Measurements from ENCODE around the gene ATP6V0B.

DNA sequence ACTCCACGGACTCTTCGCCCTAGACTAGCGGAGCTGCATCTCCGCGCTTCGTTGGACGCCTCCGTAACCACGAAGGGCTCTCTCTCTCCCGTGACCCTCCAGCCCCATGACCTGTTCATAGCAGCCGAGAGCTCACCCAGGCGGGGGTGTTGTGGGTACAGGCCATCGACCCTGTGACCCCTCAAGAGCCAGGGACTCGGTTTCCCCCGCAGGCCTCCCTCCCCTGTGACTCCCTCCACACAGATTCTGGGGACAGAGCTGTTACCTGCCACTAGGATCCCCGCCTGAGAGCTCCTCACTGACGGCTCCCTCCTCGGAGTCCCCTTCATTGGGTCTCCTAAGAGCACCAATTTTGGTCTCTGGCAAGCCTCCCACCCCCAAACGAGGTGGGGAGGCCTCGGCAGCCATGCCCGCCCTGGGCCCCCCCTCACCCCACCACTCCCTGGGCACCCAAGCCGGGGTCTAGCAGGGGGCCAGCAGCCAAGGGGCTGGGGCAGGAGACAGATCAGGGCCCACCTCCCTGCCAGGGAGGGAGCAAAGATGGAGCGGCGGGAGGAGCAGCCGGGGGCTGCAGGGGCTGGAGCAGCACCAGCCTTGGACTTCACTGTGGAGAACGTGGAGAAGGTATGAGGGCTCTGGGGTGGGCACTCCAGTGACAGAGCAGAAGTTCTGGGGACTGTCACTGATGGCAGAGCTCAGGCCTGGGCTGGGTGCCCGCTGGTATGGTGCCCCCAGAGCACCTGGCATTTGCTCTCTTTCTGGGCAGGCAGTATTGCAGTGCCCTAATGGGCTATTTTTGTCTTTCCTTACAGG is 27.5 kb upstream of the ATP6V0B start:
- no peak for TF ChIP-seq CTCF (conservative IDR thresholded peaks at IDR 0.05; ENCODE audit: low read depth, low read length)
- no peak for TF ChIP-seq EZH2 (IDR thresholded peaks at IDR 0.05; ENCODE audit: borderline replicate concordance, low read depth, low read length, poor library complexity, severe bottlenecking)

Measured in A673 (cell line).